ENCODE data around the gene PRMT1.
A peak's percentile ranks its signal among the peaks of the same experiment; 100 is the strongest.

Gene PRMT1

GRCh38 chr19:49688531-49689132 is 11.6 kb downstream of the PRMT1 start:
- DNase-seq (ENCODE audit: low read depth), result no peak

GRCh38 chr19:49689133-49690078 is 12.3 kb downstream of the PRMT1 start, which contains the start of gene ADM5:
Gene ADM5 (plus strand): TSS chr19:49689594. CDS start chr19:49689838, 244 bp downstream.
- DNase-seq (ENCODE audit: low read depth), result no peak

GRCh38 chr19:49690079-49690655 is 13.1 kb downstream of the PRMT1 start:
- no peak for DNase-seq (ENCODE audit: low read depth)

GRCh38 chr19:49690656-49691242 is 13.7 kb downstream of the PRMT1 start, which contains the start of gene CPT1C:
Gene CPT1C (plus strand): TSS chr19:49691116. CDS start chr19:49692253, 1,137 bp downstream.
- peak; percentile 50 for DNase-seq (ENCODE audit: low read depth)

GRCh38 chr19:49691243-49692146 is 14.4 kb downstream of the PRMT1 start:
- DNase-seq (ENCODE audit: low read depth), result peak; percentile 49

- DNase-seq (ENCODE audit: low read depth), result no peak
Observed at GRCh38 chr19:49692147-49692506, 15.1 kb downstream of the PRMT1 start.

- DNase-seq (ENCODE audit: low read depth), result no peak
Observed at GRCh38 chr19:49696115-49696514, 19.0 kb downstream of the PRMT1 start.

GRCh38 chr19:49696865-49697264 is 19.8 kb downstream of the PRMT1 start:
- no peak for DNase-seq (ENCODE audit: low read depth)

GRCh38 chr19:49699364-49699763 is 22.3 kb downstream of the PRMT1 start:
- DNase-seq (ENCODE audit: low read depth), result no peak

- DNase-seq (ENCODE audit: low read depth), result no peak
Observed at GRCh38 chr19:49700563-49700962, 23.5 kb downstream of the PRMT1 start.

GRCh38 chr19:49701271-49701786 is 24.3 kb downstream of the PRMT1 start:
- DNase-seq (ENCODE audit: low read depth), result no peak

GRCh38 chr19:49704888-49705642 is 28.0 kb downstream of the PRMT1 start:
- DNase-seq (ENCODE audit: low read depth), result no peak

- no peak for DNase-seq (ENCODE audit: low read depth)
Observed at GRCh38 chr19:49705919-49706318, 28.8 kb downstream of the PRMT1 start.

GRCh38 chr19:49710372-49710951 is 33.4 kb downstream of the PRMT1 start:
- DNase-seq (ENCODE audit: low read depth), result peak; percentile 32

GRCh38 chr19:49712397-49712859 is 35.4 kb downstream of the PRMT1 start:
- peak; percentile 68 for DNase-seq (ENCODE audit: low read depth)

GRCh38 chr19:49713236-49713845 is 36.3 kb downstream of the PRMT1 start:
- no peak for DNase-seq (ENCODE audit: low read depth)

GRCh38 chr19:49716154-49716553 is 39.1 kb downstream of the PRMT1 start:
- DNase-seq (ENCODE audit: low read depth), result no peak

GRCh38 chr19:49718511-49718910 is 41.4 kb downstream of the PRMT1 start:
- DNase-seq (ENCODE audit: low read depth), result peak; percentile 53

- DNase-seq (ENCODE audit: low read depth), result no peak
Observed at GRCh38 chr19:49718991-49719390, 41.9 kb downstream of the PRMT1 start.
